DOHH2 (cell line): ENCODE data around the gene RPL18A.

Experiments
- EZH2phosphoT487 ChIP-seq: fragments of 200-600 bp; sonication (generic); IDR thresholded peaks from 2 replicates; pipeline ENCODE4 v1.6.1; 2017; ENCODE audit warnings: borderline replicate concordance, mild to moderate bottlenecking, antibody characterized with exemption, low read length, moderate library complexity, mixed read lengths
- TF ChIP-seq, protein P1 (sequence below): fragments of 200-600 bp; sonication (generic); IDR thresholded peaks from one replicate; pipeline ENCODE4 v1.5.1; 2014; ENCODE audit warnings: antibody characterized with exemption, mild to moderate bottlenecking, low read depth, low read length; ENCODE audit not compliant: poor library complexity, severe bottlenecking

DNA sequence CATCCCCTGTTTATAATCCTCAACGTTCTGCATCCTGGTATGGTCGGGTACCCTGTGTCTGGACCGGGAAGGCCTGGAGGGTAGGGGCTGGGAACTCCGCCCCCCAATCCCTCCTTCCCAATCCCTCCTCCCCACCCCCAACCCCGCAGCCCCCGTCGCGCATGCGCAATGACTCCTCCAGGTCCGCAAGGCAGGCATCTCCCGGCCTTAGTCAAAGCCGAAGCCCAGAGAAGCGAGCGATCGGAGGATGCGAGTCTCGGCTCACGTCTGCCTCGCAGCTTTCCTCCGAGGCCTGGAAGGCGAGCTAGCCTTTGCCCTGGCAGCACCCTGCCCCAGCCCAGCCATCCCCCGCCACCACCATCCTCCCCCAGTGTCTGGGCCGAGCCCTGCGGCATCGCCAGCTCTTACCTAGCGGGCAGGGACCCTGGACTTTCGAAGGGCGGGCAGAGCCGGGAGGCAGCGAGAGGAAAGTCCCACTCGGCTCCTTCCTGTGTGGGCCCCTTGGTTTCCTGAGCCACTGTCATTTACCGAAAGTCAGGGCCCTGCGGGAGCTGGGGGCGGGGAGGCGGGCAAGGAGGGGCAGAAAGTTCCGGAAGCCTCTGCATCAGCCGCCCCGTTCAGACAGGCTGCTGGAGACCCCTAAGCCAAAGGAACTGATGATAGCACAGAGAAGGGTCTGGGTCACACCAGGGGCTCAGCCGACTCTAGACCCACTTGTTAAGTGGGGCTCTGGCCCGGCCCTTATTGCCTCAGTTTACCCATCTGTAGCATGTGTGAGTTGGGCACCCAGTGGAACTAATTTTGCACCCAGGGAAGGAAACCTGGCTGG is 12.0 kb upstream of the RPL18A start, which contains the start of gene JAK3:
- TF ChIP-seq EZH2phosphoT487: no peak
- TF ChIP-seq, protein P1, sequence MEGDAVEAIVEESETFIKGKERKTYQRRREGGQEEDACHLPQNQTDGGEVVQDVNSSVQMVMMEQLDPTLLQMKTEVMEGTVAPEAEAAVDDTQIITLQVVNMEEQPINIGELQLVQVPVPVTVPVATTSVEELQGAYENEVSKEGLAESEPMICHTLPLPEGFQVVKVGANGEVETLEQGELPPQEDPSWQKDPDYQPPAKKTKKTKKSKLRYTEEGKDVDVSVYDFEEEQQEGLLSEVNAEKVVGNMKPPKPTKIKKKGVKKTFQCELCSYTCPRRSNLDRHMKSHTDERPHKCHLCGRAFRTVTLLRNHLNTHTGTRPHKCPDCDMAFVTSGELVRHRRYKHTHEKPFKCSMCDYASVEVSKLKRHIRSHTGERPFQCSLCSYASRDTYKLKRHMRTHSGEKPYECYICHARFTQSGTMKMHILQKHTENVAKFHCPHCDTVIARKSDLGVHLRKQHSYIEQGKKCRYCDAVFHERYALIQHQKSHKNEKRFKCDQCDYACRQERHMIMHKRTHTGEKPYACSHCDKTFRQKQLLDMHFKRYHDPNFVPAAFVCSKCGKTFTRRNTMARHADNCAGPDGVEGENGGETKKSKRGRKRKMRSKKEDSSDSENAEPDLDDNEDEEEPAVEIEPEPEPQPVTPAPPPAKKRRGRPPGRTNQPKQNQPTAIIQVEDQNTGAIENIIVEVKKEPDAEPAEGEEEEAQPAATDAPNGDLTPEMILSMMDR: no peak
